Stimulated activated naive CD4-positive, alpha-beta T cell treated with Interleukin-2 at 50 U/mL for 16 hours (primary cell): ENCODE results near the gene PDIA2.
"Not testable (repeated sequence)": the region's sequence is repeated elsewhere in the genome, so short reads cannot be mapped to it uniquely, and the experiment has no call there.

ENCODE experiments used
- DNase-seq: peaks from one replicate; lab custom pipeline; 2025; lab: John Stamatoyannopoulos, UW

Gene PDIA2

GRCh38 chr16:325375-326145, 42.6 kb downstream of the PDIA2 start:
- no peak for DNase-seq

GRCh38 chr16:330741-331140, 47.8 kb downstream of the PDIA2 start:
- DNase-seq: no peak

GRCh38 chr16:331181-331814, 48.3 kb downstream of the PDIA2 start:
- DNase-seq: not testable (repeated sequence)

- no peak for DNase-seq
These were observed 50.6 kb downstream of the PDIA2 start for GRCh38 chr16:333406-334094.

- not testable (repeated sequence) for DNase-seq
These were observed 51.3 kb downstream of the PDIA2 start for GRCh38 chr16:334164-334832.

- DNase-seq: not testable (repeated sequence)
These were observed 52.1 kb downstream of the PDIA2 start for GRCh38 chr16:334861-335632.

GRCh38 chr16:336269-336668, 53.3 kb downstream of the PDIA2 start:
- no peak for DNase-seq
